Renal cortical epithelial cell (primary cell): ENCODE data around the gene GLRA3. TPM values are rescaled to one million over a fixed set of nuclear protein-coding genes. Genes with fewer than 3 reads are reported as not detected.
"Not testable (repeated sequence)": the region's sequence is repeated elsewhere in the genome, so short reads cannot be mapped to it uniquely, and the experiment has no call there.

Source experiments
- DNase-seq: peaks from one replicate; pipeline ENCODE4 v3.0.0-alpha.2; 2011; ENCODE audit warnings: low read depth
- total RNA-seq: library from RNA; depleted of rRNA; stranded (reverse); fragments of >200 nt; gene quantifications from 2 replicates; pipeline ENCODE4 v1.2.3, GENCODE V29; 2014

The GLRA3 gene
- total RNA-seq, 1 donor from 2014 or later, result not detected

- peak; percentile 42 for DNase-seq
Observed at GRCh38 chr4:174714393-174715211, 114.4 kb downstream of the GLRA3 start.

- DNase-seq, result peak; percentile 2
Observed at GRCh38 chr4:174713821-174714220, 115.2 kb downstream of the GLRA3 start.

GRCh38 chr4:174713181-174713580 is 115.9 kb downstream of the GLRA3 start:
- DNase-seq, result no peak

- DNase-seq, result no peak
Observed at GRCh38 chr4:174709526-174709925, 119.5 kb downstream of the GLRA3 start.

- DNase-seq, result no peak
Observed at GRCh38 chr4:174708381-174708780, 120.7 kb downstream of the GLRA3 start.

- no peak for DNase-seq
Observed at GRCh38 chr4:174707902-174708301, 121.1 kb downstream of the GLRA3 start.

- peak; percentile 23 for DNase-seq
Observed at GRCh38 chr4:174707051-174707676, 121.9 kb downstream of the GLRA3 start.

- DNase-seq, result peak; percentile 30
Observed at GRCh38 chr4:174702979-174703478, 126.0 kb downstream of the GLRA3 start.

- no peak for DNase-seq
Observed at GRCh38 chr4:174699654-174700053, 129.4 kb downstream of the GLRA3 start.

- no peak for DNase-seq
Observed at GRCh38 chr4:174697896-174698295, 131.2 kb downstream of the GLRA3 start.

- peak; percentile 2 for DNase-seq
Observed at GRCh38 chr4:174697202-174697601, 131.8 kb downstream of the GLRA3 start.

- DNase-seq, result no peak
Observed at GRCh38 chr4:174696657-174697056, 132.4 kb downstream of the GLRA3 start.

- not testable (repeated sequence) for DNase-seq
Observed at GRCh38 chr4:174691876-174692275, 137.2 kb downstream of the GLRA3 start.

GRCh38 chr4:174690665-174691064 is 138.4 kb downstream of the GLRA3 start:
- DNase-seq, result no peak

GRCh38 chr4:174689618-174690017 is 139.4 kb downstream of the GLRA3 start:
- no peak for DNase-seq

- DNase-seq, result no peak
Observed at GRCh38 chr4:174686826-174687225, 142.2 kb downstream of the GLRA3 start.

GRCh38 chr4:174681723-174682300 is 147.2 kb downstream of the GLRA3 start:
- DNase-seq, result peak; percentile 19

GRCh38 chr4:174674305-174674840 is 154.7 kb downstream of the GLRA3 start:
- DNase-seq, result peak; percentile 56

GRCh38 chr4:174673865-174674264 is 155.2 kb downstream of the GLRA3 start:
- DNase-seq, result no peak

- no peak for DNase-seq
Observed at GRCh38 chr4:174672276-174672675, 156.8 kb downstream of the GLRA3 start.

- DNase-seq, result peak; percentile 95
Observed at GRCh38 chr4:174669270-174669669, 159.8 kb downstream of the GLRA3 start.

GRCh38 chr4:174665799-174666198 is 163.2 kb downstream of the GLRA3 start:
- no peak for DNase-seq
